Measurements from ENCODE around the gene CNPY1. TPM values are rescaled to one million over a fixed set of nuclear protein-coding genes. Genes with fewer than 3 reads are reported as not detected.

The CNPY1 gene
- total RNA-seq, 4 donors from 2014 or later, result not detected

- 15% methylated on average over 29 of the region's 29 CpGs for WGBS
- H3K27ac ChIP-seq, result no peak overlapping the region
- TF ChIP-seq EP300 (IDR thresholded peaks at IDR 0.05) (no peak), POLR2A (IDR thresholded peaks at IDR 0.05) (no peak), CTCF (IDR thresholded peaks at IDR 0.05) (no peak), POLR2AphosphoS5 (IDR thresholded peaks at IDR 0.05) (no peak)
- H3K27me3 ChIP-seq, result peaks cover 100% of the 10 kb centered on the region
- no peaks in the 10 kb centered on the region for H3K36me3 ChIP-seq
- DNase-seq (ENCODE audit: low spot score in 2 of 2), result no peak
- H3K9me3 ChIP-seq, result no peaks in the 10 kb centered on the region
- H3K4me3 ChIP-seq, result no peak overlapping the region
- peaks cover 13% of the 10 kb centered on the region for H3K4me1 ChIP-seq
Measured at GRCh38 chr7:155508376-155509358, 37.7 kb downstream of the CNPY1 start.

- Histone ChIP-seq H3K36me3 (no peaks in the 10 kb centered on the region), H3K27ac (no peak overlapping the region), H3K4me1 (peaks cover 13% of the 10 kb centered on the region), H3K9me3 (no peaks in the 10 kb centered on the region), H3K4me3 (no peak overlapping the region), H3K27me3 (peaks cover 100% of the 10 kb centered on the region)
- no peak for DNase-seq (ENCODE audit: low spot score in 2 of 2)
- no peak for TF ChIP-seq POLR2A (IDR thresholded peaks at IDR 0.05)
- TF ChIP-seq EP300 (IDR thresholded peaks at IDR 0.05), result no peak
- no peak for TF ChIP-seq CTCF (IDR thresholded peaks at IDR 0.05)
- TF ChIP-seq POLR2AphosphoS5 (IDR thresholded peaks at IDR 0.05), result no peak
- WGBS, result 22% methylated on average over 4 of the region's 4 CpGs
Measured at GRCh38 chr7:155507576-155507975, 38.8 kb downstream of the CNPY1 start.

DNA sequence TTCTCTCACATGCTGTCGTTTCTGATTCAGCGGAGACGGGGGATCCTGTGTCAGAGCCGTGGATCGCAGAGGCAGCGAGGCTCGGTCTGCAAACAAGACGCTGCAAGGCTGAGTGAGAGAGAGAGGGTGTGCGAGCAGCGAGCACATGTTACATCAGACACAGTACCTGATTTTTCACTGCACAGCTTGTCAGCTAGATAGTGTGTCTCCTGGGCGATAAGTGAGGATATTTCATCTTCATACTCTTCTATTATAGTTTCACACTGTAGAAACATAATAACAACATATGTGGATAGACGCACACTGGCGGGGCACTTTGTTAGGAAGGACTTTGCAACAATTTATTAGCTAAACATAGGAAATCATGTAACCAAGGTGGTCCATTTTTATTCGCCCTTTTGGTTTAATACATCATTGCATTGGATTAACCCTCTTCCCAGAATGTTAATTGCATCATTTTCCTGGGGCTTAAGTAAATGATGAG is 39.5 kb downstream of the CNPY1 start:
- Histone ChIP-seq H3K4me3 (no peak overlapping the region), H3K4me1 (peaks cover 13% of the 10 kb centered on the region), H3K36me3 (no peaks in the 10 kb centered on the region), H3K27me3 (peaks cover 100% of the 10 kb centered on the region), H3K9me3 (no peaks in the 10 kb centered on the region), H3K27ac (no peak overlapping the region)
- TF ChIP-seq POLR2AphosphoS5 (IDR thresholded peaks at IDR 0.05), result no peak
- no peak for TF ChIP-seq EP300 (IDR thresholded peaks at IDR 0.05)
- no peak for TF ChIP-seq CTCF (IDR thresholded peaks at IDR 0.05)
- TF ChIP-seq POLR2A (IDR thresholded peaks at IDR 0.05), result no peak
- WGBS, result 28% methylated on average over 14 of the region's 14 CpGs
- no peak for DNase-seq (ENCODE audit: low spot score in 2 of 2)

DNA sequence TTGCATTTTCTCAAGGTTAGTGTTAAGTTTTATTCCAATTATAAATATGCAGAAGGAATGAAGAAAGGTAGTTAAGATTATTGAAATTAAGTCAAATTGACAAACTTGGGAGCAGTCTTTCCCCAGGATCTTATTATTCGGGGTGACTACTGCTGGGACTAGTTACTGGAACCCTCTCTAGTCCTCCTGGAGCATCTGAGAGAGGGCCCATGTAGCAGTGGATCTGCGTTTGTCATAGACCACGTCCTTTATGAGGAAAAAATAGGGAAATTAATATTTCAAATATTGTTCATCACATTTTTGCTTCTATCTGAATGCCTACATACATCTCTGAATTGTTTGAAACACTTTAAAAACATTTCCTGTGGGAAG is 41.0 kb downstream of the CNPY1 start:
- TF ChIP-seq POLR2AphosphoS5 (IDR thresholded peaks at IDR 0.05), result no peak
- TF ChIP-seq CTCF (IDR thresholded peaks at IDR 0.05), result no peak
- TF ChIP-seq EP300 (IDR thresholded peaks at IDR 0.05), result no peak
- no peak for TF ChIP-seq POLR2A (IDR thresholded peaks at IDR 0.05)

GRCh38 chr7:155497149-155497901 is 49.0 kb downstream of the CNPY1 start:
- DNase-seq (ENCODE audit: low spot score in 2 of 2), result no peak
- no peaks in the 10 kb centered on the region for H3K36me3 ChIP-seq
- no peak overlapping the region for H3K4me3 ChIP-seq
- peaks cover 78% of the 10 kb centered on the region for H3K27me3 ChIP-seq
- TF ChIP-seq CTCF (IDR thresholded peaks at IDR 0.05) (no peak), EP300 (IDR thresholded peaks at IDR 0.05) (no peak), POLR2A (IDR thresholded peaks at IDR 0.05) (no peak), POLR2AphosphoS5 (IDR thresholded peaks at IDR 0.05) (no peak)
- H3K27ac ChIP-seq, result no peak overlapping the region
- no peaks in the 10 kb centered on the region for H3K9me3 ChIP-seq
- H3K4me1 ChIP-seq, result no peaks in the 10 kb centered on the region
- 68% methylated on average over 11 of the region's 26 CpGs for WGBS

More for the DNA sequence above, 41.0 kb downstream of the CNPY1 start:
- Histone ChIP-seq H3K9me3 (no peaks in the 10 kb centered on the region), H3K36me3 (no peaks in the 10 kb centered on the region), H3K27ac (no peak overlapping the region), H3K4me3 (no peak overlapping the region), H3K4me1 (peaks cover 13% of the 10 kb centered on the region), H3K27me3 (peaks cover 100% of the 10 kb centered on the region)
- 28% methylated on average over 3 of the region's 3 CpGs for WGBS
- DNase-seq (ENCODE audit: low spot score in 2 of 2), result no peak

Measured in suprapubic skin (tissue), 4 donors.